Muscle of leg (tissue), 11 donors: ENCODE results near the gene FOSL1. TPM values are rescaled to one million over a fixed set of nuclear protein-coding genes. Genes with fewer than 3 reads are reported as not detected.
A peak's percentile ranks its signal among the peaks of the same experiment; 100 is the strongest.
"Not testable (repeated sequence)": the region's sequence is repeated elsewhere in the genome, so short reads cannot be mapped to it uniquely, and the experiment has no call there.

Experiments
- DNase-seq: peaks from one replicate; pipeline ENCODE4 v3.0.0; 2013
- H3K27ac ChIP-seq: one replicate; pipeline ENCODE4 v1.5.1; 2013; ENCODE audit warnings: mild to moderate bottlenecking, low read length, control low read depth
- H3K27me3 ChIP-seq: one replicate; pipeline ENCODE4 v1.6.1; 2013; ENCODE audit warnings: low read length; ENCODE audit not compliant: control insufficient read depth, insufficient read depth
- H3K36me3 ChIP-seq: one replicate; pipeline ENCODE4 v1.6.1; 2013; ENCODE audit warnings: low read length; ENCODE audit not compliant: control insufficient read depth, insufficient read depth
- H3K4me1 ChIP-seq: one replicate; pipeline ENCODE4 v1.6.1; 2013; ENCODE audit warnings: low read length; ENCODE audit not compliant: control insufficient read depth, insufficient read depth
- H3K4me3 ChIP-seq: one replicate; pipeline ENCODE4 v1.5.1; 2013; ENCODE audit warnings: low read length, control low read depth
- H3K9me3 ChIP-seq: replicated peaks from 2 replicates; pipeline ENCODE4 v1.6.1; 2013; ENCODE audit warnings: low read depth, low read length; ENCODE audit not compliant: control insufficient read depth
- WGBS: methylation state at CpG from one replicate; pipeline ENCODE4 v1.1.5; 2013; ENCODE audit warnings: missing lambda C conversion rate; ENCODE audit not compliant: insufficient coverage; 5-methylcytosine and 5-hydroxymethylcytosine counted together
- polyA plus RNA-seq, 8 donors: library from polyadenylated mRNA; unstranded; fragments of 120-200 nt; gene quantifications; one replicate each; pipeline versions ENCODE4 v1.2.1 to v1.2.3, GENCODE V29; 2013; ENCODE audit warnings: inconsistent platforms in 1 of 8, low replicate concordance in 1 of 8; ENCODE audit not compliant: insufficient read length in 8 of 8, insufficient read depth in 1 of 8
- total RNA-seq: library from RNA; stranded (reverse); fragments of 120-200 nt; gene quantifications from one replicate; pipeline ENCODE4 v1.2.4, GENCODE V29; 2013

Gene FOSL1
- total and polyA plus RNA-seq, 9 donors, result 0.19 to 0.66 (median 0.46) TPM; not detected in 1

- Histone ChIP-seq H3K36me3 (peaks cover 58% of the 10 kb centered on the region), H3K27me3 (no peaks in the 10 kb centered on the region), H3K4me1 (peaks cover 10% of the 10 kb centered on the region), H3K4me3 (no peak overlapping the region), H3K9me3 (peaks cover 4% of the 10 kb centered on the region), H3K27ac (no peak overlapping the region)
- WGBS, result 90% methylated on average over 5 of the region's 6 CpGs
- no peak for DNase-seq
Measured at GRCh38 chr11:65853246-65853979, 46.8 kb downstream of the FOSL1 start.

GRCh38 chr11:65852508-65853245, 47.5 kb downstream of the FOSL1 start:
- DNase-seq, result peak; percentile 11
- Histone ChIP-seq H3K4me1 (peaks cover 10% of the 10 kb centered on the region), H3K4me3 (no peak overlapping the region), H3K27me3 (no peaks in the 10 kb centered on the region), H3K27ac (no peak overlapping the region), H3K36me3 (peaks cover 58% of the 10 kb centered on the region), H3K9me3 (peaks cover 4% of the 10 kb centered on the region)
- 92% methylated on average over 29 of the region's 33 CpGs for WGBS

- peaks cover 4% of the 10 kb centered on the region for H3K9me3 ChIP-seq
- peaks cover 58% of the 10 kb centered on the region for H3K36me3 ChIP-seq
- no peaks in the 10 kb centered on the region for H3K27me3 ChIP-seq
- H3K4me3 ChIP-seq, result no peak overlapping the region
- H3K27ac ChIP-seq, result no peak overlapping the region
- peak; percentile 8 for DNase-seq
- WGBS, result 97% methylated on average over 5 of the region's 10 CpGs
- H3K4me1 ChIP-seq, result peaks cover 10% of the 10 kb centered on the region
Measured at GRCh38 chr11:65851811-65852507, 48.2 kb downstream of the FOSL1 start.

- peak; percentile 7 for DNase-seq
- H3K4me1 ChIP-seq, result peaks cover 3% of the 10 kb centered on the region
- 100% methylated on average over 1 of the region's 14 CpGs for WGBS
- no peak overlapping the region for H3K4me3 ChIP-seq
- H3K36me3 ChIP-seq, result peaks cover 50% of the 10 kb centered on the region
- no peak overlapping the region for H3K27ac ChIP-seq
- H3K27me3 ChIP-seq, result no peaks in the 10 kb centered on the region
- H3K9me3 ChIP-seq, result peaks cover 4% of the 10 kb centered on the region
Measured at GRCh38 chr11:65851083-65851579, 49.1 kb downstream of the FOSL1 start.

GRCh38 chr11:65850217-65851082, 49.7 kb downstream of the FOSL1 start:
- no peaks in the 10 kb centered on the region for H3K27me3 ChIP-seq
- peaks cover 4% of the 10 kb centered on the region for H3K9me3 ChIP-seq
- WGBS, result 65% methylated on average over 14 of the region's 20 CpGs
- H3K4me3 ChIP-seq, result no peak overlapping the region
- DNase-seq, result peak; percentile 9
- no peak overlapping the region for H3K27ac ChIP-seq
- no peaks in the 10 kb centered on the region for H3K4me1 ChIP-seq
- H3K36me3 ChIP-seq, result peaks cover 43% of the 10 kb centered on the region

- WGBS, result 47% methylated on average over 13 of the region's 16 CpGs
- peak; percentile 6 for DNase-seq
- Histone ChIP-seq H3K36me3 (peaks cover 37% of the 10 kb centered on the region), H3K4me3 (no peak overlapping the region), H3K27me3 (no peaks in the 10 kb centered on the region), H3K4me1 (no peaks in the 10 kb centered on the region), H3K9me3 (peaks cover 4% of the 10 kb centered on the region), H3K27ac (no peak overlapping the region)
Measured at GRCh38 chr11:65849771-65850216, 50.4 kb downstream of the FOSL1 start.

GRCh38 chr11:65849366-65849765, 50.8 kb downstream of the FOSL1 start:
- no peak for DNase-seq
- Histone ChIP-seq H3K36me3 (peaks cover 32% of the 10 kb centered on the region), H3K27ac (no peak overlapping the region), H3K4me1 (no peaks in the 10 kb centered on the region), H3K4me3 (no peak overlapping the region), H3K27me3 (no peaks in the 10 kb centered on the region), H3K9me3 (peaks cover 4% of the 10 kb centered on the region)
- WGBS, result 77% methylated on average over 7 of the region's 8 CpGs

GRCh38 chr11:65848693-65849092, 51.5 kb downstream of the FOSL1 start:
- not testable (repeated sequence) for H3K4me1 ChIP-seq, DNase-seq, H3K27me3 ChIP-seq, H3K9me3 ChIP-seq, H3K27ac ChIP-seq, H3K4me3 ChIP-seq
- H3K36me3 ChIP-seq, result peaks cover 26% of the 10 kb centered on the region
- WGBS, result 32% methylated on average over 3 of the region's 7 CpGs

GRCh38 chr11:65847746-65848145, 52.4 kb downstream of the FOSL1 start:
- peaks cover 4% of the 10 kb centered on the region for H3K9me3 ChIP-seq
- DNase-seq, result no peak
- H3K4me3 ChIP-seq, result no peak overlapping the region
- WGBS, result 66% methylated on average over 2 of the region's 3 CpGs
- H3K27me3 ChIP-seq, result no peaks in the 10 kb centered on the region
- no peak overlapping the region for H3K27ac ChIP-seq
- H3K4me1 ChIP-seq, result no peaks in the 10 kb centered on the region
- peaks cover 16% of the 10 kb centered on the region for H3K36me3 ChIP-seq
